TTC549 (cell line): Measurements from ENCODE around the gene MUC5B.

Experiments
- FAIRE-seq: peaks from 2 replicates; lab custom pipeline; 2012; peaks lifted over from hg19 to GRCh38; lab: Jason Lieb, UNC

The MUC5B gene

GRCh38 chr11:1285876-1286275 is 63.0 kb downstream of the MUC5B start:
- no peak for FAIRE-seq

- no peak for FAIRE-seq
Measured at GRCh38 chr11:1287928-1288327, 65.1 kb downstream of the MUC5B start.

GRCh38 chr11:1288426-1289151 is 65.7 kb downstream of the MUC5B start:
- no peak for FAIRE-seq

- no peak for FAIRE-seq
Measured at GRCh38 chr11:1289211-1289935, 66.5 kb downstream of the MUC5B start.

GRCh38 chr11:1290052-1291040 is 67.5 kb downstream of the MUC5B start:
- FAIRE-seq, result no peak

GRCh38 chr11:1291295-1292017 is 68.6 kb downstream of the MUC5B start:
- no peak for FAIRE-seq

- no peak for FAIRE-seq
Measured at GRCh38 chr11:1292018-1292643, 69.3 kb downstream of the MUC5B start.

- no peak for FAIRE-seq
Measured at GRCh38 chr11:1292644-1293618, 70.1 kb downstream of the MUC5B start.

GRCh38 chr11:1293619-1294015 is 70.8 kb downstream of the MUC5B start:
- no peak for FAIRE-seq

GRCh38 chr11:1295086-1295485 is 72.2 kb downstream of the MUC5B start:
- FAIRE-seq, result no peak

GRCh38 chr11:1295591-1295990 is 72.7 kb downstream of the MUC5B start:
- FAIRE-seq, result no peak

- FAIRE-seq, result no peak
Measured at GRCh38 chr11:1296287-1296686, 73.4 kb downstream of the MUC5B start.

- FAIRE-seq, result no peak
Measured at GRCh38 chr11:1297011-1297575, 74.2 kb downstream of the MUC5B start.

- FAIRE-seq, result no peak
Measured at GRCh38 chr11:1297576-1298473, 75.0 kb downstream of the MUC5B start.

- no peak for FAIRE-seq
Measured at GRCh38 chr11:1298695-1299492, 76.0 kb downstream of the MUC5B start.

- FAIRE-seq, result no peak
Measured at GRCh38 chr11:1299621-1300020, 76.8 kb downstream of the MUC5B start.

- no peak for FAIRE-seq
Measured at GRCh38 chr11:1300121-1300520, 77.3 kb downstream of the MUC5B start.

GRCh38 chr11:1300569-1301187 is 77.8 kb downstream of the MUC5B start:
- no peak for FAIRE-seq
